Astrocyte of the spinal cord (primary cell): ENCODE results near the gene MCM6.

ENCODE experiments used
- DNase-seq: peaks from one replicate; pipeline ENCODE4 v3.0.0; 2011; ENCODE audit warnings: low read depth, low spot score
- H3K4me3 ChIP-seq: 2 replicates; pipeline ENCODE4 v1.5.1; 2011; ENCODE audit warnings: low read depth, mild to moderate bottlenecking, low read length, moderate library complexity
- CTCF ChIP-seq: IDR thresholded peaks from 2 replicates; pipeline ENCODE4 v1.5.1; 2012; ENCODE audit warnings: low read depth, mild to moderate bottlenecking, low read length, inconsistent platforms
- in situ Hi-C: cut with HindIII; loops from 2 replicates; pipeline ENCODE4 v1.10.0; 2017; ENCODE audit warnings: low sequenced_read_pairs

Gene MCM6

GRCh38 chr2:135905679-135906078 lies 29.4 kb upstream of the MCM6 start:
- DNase-seq: no peak

GRCh38 chr2:135904341-135904989 lies 28.2 kb upstream of the MCM6 start:
- H3K4me3 ChIP-seq: no peak overlapping the region
- in situ Hi-C loops: no loop called here
- TF ChIP-seq CTCF: no peak
- peak; percentile 35 for DNase-seq

More at GRCh38 chr2:135905679-135906078, 29.4 kb upstream of the MCM6 start:
- H3K4me3 ChIP-seq: no peak overlapping the region
- in situ Hi-C loops: no loop called here
- no peak for TF ChIP-seq CTCF

DNA sequence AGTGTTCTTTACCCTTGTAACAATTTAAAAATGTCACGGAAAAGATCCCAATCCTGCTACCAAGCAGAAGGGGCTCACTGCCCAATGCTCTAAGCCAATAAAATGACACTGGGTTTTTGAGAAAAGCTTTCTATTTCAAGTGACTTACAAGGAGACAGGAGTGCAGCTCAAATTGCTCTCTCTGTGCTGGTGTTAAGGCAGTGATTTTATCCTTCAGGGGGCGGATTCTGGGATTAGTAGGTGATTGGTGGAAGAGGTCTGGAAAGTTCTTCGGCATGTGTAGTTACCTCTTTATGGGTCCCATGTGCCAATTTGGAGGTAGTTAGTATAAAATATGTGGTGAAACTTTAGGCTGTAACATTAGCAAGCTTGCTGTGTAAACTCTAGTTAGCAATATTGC lies 27.4 kb upstream of the MCM6 start:
- in situ Hi-C loops: no loop called here

GRCh38 chr2:135899567-135899966 lies 23.3 kb upstream of the MCM6 start:
- H3K4me3 ChIP-seq: no peak overlapping the region
- in situ Hi-C loops: no loop called here
- no peak for TF ChIP-seq CTCF
- no peak for DNase-seq

More for the DNA sequence above, 27.4 kb upstream of the MCM6 start:
- TF ChIP-seq CTCF: no peak
- DNase-seq: no peak
- H3K4me3 ChIP-seq: no peak overlapping the region

DNA sequence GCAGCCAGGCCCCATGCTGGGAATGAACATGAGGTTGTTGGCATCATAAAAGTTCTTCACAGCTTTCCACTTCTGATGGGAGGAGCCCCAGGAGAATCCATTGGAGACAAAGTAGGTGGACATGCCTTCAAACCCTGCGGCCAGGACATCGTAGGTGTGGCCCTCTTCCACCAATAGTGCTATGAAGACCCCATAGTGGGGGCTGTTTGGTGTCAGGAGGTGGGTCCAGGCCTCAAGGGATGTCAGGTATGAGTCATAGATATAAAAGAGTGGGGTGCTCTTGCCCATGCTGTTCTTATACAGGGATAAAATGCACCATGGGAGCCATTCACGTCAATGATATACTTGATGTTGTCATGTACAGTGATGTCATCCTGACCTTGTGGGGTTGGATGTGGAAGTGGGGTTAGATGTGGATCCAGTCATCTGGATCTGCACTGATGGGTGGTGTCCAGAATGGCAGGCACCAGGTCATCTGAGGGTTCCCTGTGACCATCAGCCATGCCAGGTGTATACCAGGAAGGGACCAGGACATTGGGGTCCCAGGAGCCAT lies 22.1 kb upstream of the MCM6 start:
- in situ Hi-C loops: no loop called here
- H3K4me3 ChIP-seq: no peak overlapping the region
- no peak for TF ChIP-seq CTCF

DNA sequence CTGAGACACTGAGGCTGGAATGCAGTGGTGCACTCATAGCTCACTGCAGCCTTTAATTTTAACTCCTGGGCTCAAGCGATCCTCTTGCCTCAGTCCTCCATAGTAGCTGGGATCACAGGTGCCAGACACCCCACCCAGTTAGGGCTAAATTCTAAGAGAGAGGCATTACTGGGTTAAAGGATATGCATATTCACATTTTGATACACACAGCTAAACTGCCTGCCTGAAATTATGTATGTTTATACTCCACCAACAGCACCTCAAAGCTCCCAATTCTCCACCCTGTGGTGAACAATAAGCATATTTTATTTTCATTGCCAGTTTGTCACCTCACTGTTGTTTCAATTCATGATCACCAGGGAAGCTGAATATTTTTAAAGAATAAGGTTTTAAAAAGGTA lies 18.7 kb upstream of the MCM6 start:
- no peak overlapping the region for H3K4me3 ChIP-seq
- DNase-seq: no peak
- in situ Hi-C loops: no loop called here
- no peak for TF ChIP-seq CTCF

More for the DNA sequence above, 22.1 kb upstream of the MCM6 start:
- DNase-seq: no peak
